ENCODE data around the gene CD82. TPM values are rescaled to one million over a fixed set of nuclear protein-coding genes. Genes with fewer than 3 reads are reported as not detected.

Gene CD82
- total RNA-seq, 1 experiment from 2014 or later, result 30.7 TPM

DNA sequence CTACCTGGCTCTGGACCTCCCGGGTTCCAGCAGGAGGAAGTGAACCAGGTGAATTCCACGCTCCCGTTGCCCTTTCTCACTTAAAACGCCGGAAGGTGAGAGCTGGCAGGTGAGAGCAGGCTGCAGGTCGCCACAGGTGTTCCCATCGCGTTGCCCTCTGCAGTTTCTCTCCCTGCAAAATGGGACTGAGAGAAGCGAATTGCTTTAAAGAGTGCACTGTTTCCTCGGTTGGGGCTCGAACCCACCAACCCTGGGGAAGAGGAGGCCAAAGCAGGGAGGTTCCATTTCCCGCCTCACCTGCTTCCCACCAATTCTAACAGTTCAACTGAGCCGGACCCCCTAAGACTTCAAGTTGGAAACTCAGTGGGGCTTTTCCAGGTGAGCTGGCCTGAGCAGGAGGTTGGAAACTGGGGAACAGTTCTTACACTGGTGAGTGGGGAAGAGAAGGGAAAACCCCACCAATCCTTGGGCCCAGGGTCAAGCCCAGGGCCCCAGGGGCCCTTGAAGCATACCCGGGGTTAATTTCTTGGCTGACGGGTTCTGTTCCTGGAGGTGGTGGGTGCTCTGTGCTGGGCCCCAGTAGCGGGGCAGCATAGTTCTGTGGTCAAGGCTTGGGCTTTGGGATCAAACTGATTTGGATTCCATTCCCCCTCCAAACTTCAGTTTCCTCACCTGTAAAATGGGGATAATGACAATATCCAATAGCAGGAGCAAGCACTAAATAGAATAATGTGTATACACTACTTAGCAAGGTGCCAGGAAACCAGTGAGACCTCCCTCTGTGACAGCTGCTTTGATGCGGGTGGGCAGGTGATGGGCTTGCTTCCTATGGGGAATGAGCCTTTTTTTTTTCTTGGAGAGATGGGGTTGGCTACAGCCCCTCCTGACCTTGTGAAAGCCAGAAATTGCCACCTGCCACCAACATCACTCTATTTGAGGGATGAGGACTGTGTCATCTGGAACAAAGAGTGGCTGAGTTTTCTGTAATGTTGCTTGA lies 788 bp downstream of the CD82 start:
- no peaks in the 10 kb centered on the region for H3K9me2 ChIP-seq (ENCODE audit: insufficient read depth)
- peaks cover 10% of the 10 kb centered on the region; the same call in 1 of the 2 replicates for H3F3A ChIP-seq (ENCODE audit: insufficient read depth, low read depth)
- no peaks in the 10 kb centered on the region for H3K79me2 ChIP-seq (ENCODE audit: low read depth)
- BruUV-seq (replicated peaks), result TSS peak; percentile 70
- no peaks in the 10 kb centered on the region for H3K36me3 ChIP-seq (ENCODE audit: low read depth)
- peaks cover 14% of the 10 kb centered on the region for H3K4me1 ChIP-seq (replicated peaks; ENCODE audit: insufficient read depth)
- CTCF ChIA-PET, result interaction anchor here (0.6 to 1.2 kb wide), 4 partner anchors 51 to 1208 kb away, joined by 3 to 7 read pairs (median 5); no protein-coding TSS in a partner anchor
- H3K27ac ChIP-seq, result no peak overlapping the region
- DNase-seq, result no peak
- H4K20me1 ChIP-seq (ENCODE audit: insufficient read depth), result 0 out of 2 replicates have a peak, but pooled peaks cover 5% of the 10 kb centered on the region
- TF ChIP-seq, protein P1, sequence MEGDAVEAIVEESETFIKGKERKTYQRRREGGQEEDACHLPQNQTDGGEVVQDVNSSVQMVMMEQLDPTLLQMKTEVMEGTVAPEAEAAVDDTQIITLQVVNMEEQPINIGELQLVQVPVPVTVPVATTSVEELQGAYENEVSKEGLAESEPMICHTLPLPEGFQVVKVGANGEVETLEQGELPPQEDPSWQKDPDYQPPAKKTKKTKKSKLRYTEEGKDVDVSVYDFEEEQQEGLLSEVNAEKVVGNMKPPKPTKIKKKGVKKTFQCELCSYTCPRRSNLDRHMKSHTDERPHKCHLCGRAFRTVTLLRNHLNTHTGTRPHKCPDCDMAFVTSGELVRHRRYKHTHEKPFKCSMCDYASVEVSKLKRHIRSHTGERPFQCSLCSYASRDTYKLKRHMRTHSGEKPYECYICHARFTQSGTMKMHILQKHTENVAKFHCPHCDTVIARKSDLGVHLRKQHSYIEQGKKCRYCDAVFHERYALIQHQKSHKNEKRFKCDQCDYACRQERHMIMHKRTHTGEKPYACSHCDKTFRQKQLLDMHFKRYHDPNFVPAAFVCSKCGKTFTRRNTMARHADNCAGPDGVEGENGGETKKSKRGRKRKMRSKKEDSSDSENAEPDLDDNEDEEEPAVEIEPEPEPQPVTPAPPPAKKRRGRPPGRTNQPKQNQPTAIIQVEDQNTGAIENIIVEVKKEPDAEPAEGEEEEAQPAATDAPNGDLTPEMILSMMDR (conservative IDR thresholded peaks at IDR 0.05), result 0 out of 2 replicates have a peak, but pooled peaks have one; percentile 5
- TF ChIP-seq EZH2 (IDR thresholded peaks at IDR 0.05; ENCODE audit: low read depth), result no peak
- intact Hi-C loops (cut with micrococcal nuclease; ENCODE audit: unreplicated experiment), result loop anchor here (1.0 to 10.0 kb wide), 2 partner anchors 18 to 641 kb away; no protein-coding TSS in a partner anchor
- POLR2A ChIA-PET (ENCODE audit: unreplicated experiment), result interaction anchor here (0.7 kb wide), 1 partner anchor 45 kb away, joined by 3 read pairs; no protein-coding TSS in a partner anchor
- peak overlapping the region; percentile 58 for H3K4me3 ChIP-seq
- no peaks in the 10 kb centered on the region for H3K27me3 ChIP-seq (ENCODE audit: insufficient read depth, low read depth)
- H3K4me2 ChIP-seq, result peak overlapping the region; percentile 81
- H3K9me3 ChIP-seq (ENCODE audit: insufficient read depth, low read depth), result no peaks in the 10 kb centered on the region
- H2AFZ ChIP-seq, result peak overlapping the region; percentile 80

DNA sequence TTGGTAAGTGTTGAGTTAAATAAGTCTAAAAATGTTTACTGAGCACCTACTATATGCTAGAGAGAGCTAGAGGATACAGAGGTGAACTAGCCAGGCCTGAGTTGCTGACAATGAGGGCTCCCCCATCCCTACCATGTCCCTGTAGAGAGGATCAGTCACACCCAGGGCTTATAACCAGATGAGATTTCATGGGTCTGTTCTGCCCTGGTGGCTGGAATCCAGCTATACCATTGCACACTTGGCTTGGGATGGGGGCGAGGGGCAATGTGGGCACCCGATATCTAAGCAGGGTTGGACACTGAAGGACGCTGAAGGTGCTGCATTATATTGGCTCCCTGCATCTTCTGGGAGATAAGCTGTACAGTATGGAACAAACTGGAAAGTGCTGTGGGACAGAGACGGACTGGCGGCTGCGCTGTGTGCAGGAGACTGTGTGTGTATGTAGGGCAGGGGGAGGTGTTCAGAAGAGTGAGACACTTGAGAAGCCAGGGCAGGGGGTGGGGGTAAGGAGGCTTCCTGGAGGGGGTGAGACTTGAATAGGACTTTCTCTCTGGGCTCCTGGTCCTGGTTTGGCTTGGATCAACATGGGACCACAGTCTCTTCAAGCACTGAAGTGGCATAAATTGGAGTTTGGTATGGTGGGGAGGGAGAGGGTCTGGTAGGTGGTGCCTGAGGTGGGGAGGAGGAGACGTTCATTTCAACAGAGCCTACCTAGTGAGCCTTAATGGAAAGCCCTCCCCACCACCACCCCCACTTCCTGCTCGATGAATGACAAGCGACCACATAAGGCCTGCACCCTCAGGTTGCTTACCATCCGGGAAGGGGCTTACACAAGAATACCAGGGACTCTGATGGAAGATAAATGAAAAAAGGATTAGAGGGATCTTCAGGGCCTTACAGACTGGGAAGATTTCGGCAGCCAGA lies 1.8 kb downstream of the CD82 start:
- peaks cover 14% of the 10 kb centered on the region for H3K4me1 ChIP-seq (replicated peaks; ENCODE audit: insufficient read depth)
- no peaks in the 10 kb centered on the region for H3K9me3 ChIP-seq (ENCODE audit: insufficient read depth, low read depth)
- no peak for DNase-seq
- H3K27me3 ChIP-seq (ENCODE audit: insufficient read depth, low read depth), result no peaks in the 10 kb centered on the region
- H2AFZ ChIP-seq, result no peak overlapping the region
- no peaks in the 10 kb centered on the region for H3K9me2 ChIP-seq (ENCODE audit: insufficient read depth)
- TF ChIP-seq, protein P1 (conservative IDR thresholded peaks at IDR 0.05), result no peak
- no peak for TF ChIP-seq EZH2 (IDR thresholded peaks at IDR 0.05; ENCODE audit: low read depth)
- H3K36me3 ChIP-seq (ENCODE audit: low read depth), result no peaks in the 10 kb centered on the region
- H3K4me2 ChIP-seq, result 0 out of 2 replicates have a peak overlapping the region, but pooled peaks have one; percentile 81
- peaks cover 10% of the 10 kb centered on the region; the same call in 1 of the 2 replicates for H3F3A ChIP-seq (ENCODE audit: insufficient read depth, low read depth)
- BruUV-seq (replicated peaks), result no TSS peak
- CTCF ChIA-PET, result interaction anchor here (0.7 kb wide), 1 partner anchor 1209 kb away, joined by 4 read pairs; no protein-coding TSS in a partner anchor
- no peaks in the 10 kb centered on the region for H3K79me2 ChIP-seq (ENCODE audit: low read depth)
- H3K27ac ChIP-seq, result no peak overlapping the region
- intact Hi-C loops (cut with micrococcal nuclease; ENCODE audit: unreplicated experiment), result loop anchor here (10.0 kb wide), 1 partner anchor 642 kb away; no protein-coding TSS in a partner anchor
- H3K4me3 ChIP-seq, result no peak overlapping the region
- POLR2A ChIA-PET (ENCODE audit: unreplicated experiment), result no interaction called here
- 0 out of 2 replicates have a peak, but pooled peaks cover 5% of the 10 kb centered on the region for H4K20me1 ChIP-seq (ENCODE audit: insufficient read depth)

DNA sequence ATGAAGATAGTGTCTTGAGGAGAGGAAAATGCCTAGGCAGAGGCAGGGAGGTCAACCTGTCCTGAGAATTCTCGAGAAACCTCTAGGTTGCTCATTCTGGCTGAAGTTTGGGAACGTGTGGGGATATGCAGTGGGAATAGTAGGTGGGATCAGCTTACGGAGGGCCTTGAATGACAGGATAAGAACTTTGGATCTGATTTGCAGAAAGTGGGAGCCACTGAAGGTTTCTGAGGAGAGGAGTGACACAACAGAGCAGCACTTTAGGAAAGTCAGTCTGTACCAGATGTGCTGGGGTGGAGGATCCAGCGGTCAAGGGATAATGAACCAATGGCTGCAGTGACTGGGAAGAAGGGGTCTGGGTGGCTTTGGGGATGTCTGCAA lies 2.4 kb downstream of the CD82 start:
- Histone ChIP-seq H3F3A (ENCODE audit: insufficient read depth, low read depth) (peaks cover 10% of the 10 kb centered on the region; the same call in 1 of the 2 replicates), H3K9me2 (ENCODE audit: insufficient read depth) (no peaks in the 10 kb centered on the region), H3K27ac (no peak overlapping the region), H3K9me3 (ENCODE audit: insufficient read depth, low read depth) (no peaks in the 10 kb centered on the region), H3K36me3 (ENCODE audit: low read depth) (no peaks in the 10 kb centered on the region), H3K27me3 (ENCODE audit: insufficient read depth, low read depth) (no peaks in the 10 kb centered on the region), H3K4me1 (replicated peaks; ENCODE audit: insufficient read depth) (peaks cover 14% of the 10 kb centered on the region), H3K4me3 (no peak overlapping the region), H3K4me2 (no peak overlapping the region), H2AFZ (no peak overlapping the region), H4K20me1 (ENCODE audit: insufficient read depth) (0 out of 2 replicates have a peak, but pooled peaks cover 5% of the 10 kb centered on the region), H3K79me2 (ENCODE audit: low read depth) (no peaks in the 10 kb centered on the region)
- POLR2A ChIA-PET (ENCODE audit: unreplicated experiment), result no interaction called here
- intact Hi-C loops (cut with micrococcal nuclease; ENCODE audit: unreplicated experiment), result loop anchor here (10.0 kb wide), 1 partner anchor 643 kb away; no protein-coding TSS in a partner anchor
- CTCF ChIA-PET, result no interaction called here
- BruUV-seq (replicated peaks), result no TSS peak
- no peak for DNase-seq
- TF ChIP-seq, protein P1 (conservative IDR thresholded peaks at IDR 0.05), result no peak
- TF ChIP-seq EZH2 (IDR thresholded peaks at IDR 0.05; ENCODE audit: low read depth), result no peak
